Keratinocyte (primary cell): Measurements from ENCODE around the gene ADGRB3. TPM values are rescaled to one million over a fixed set of nuclear protein-coding genes. Genes with fewer than 3 reads are reported as not detected.

Experiments used
- DNase-seq: peaks from one replicate; pipeline ENCODE4 v3.0.0-alpha.2; 2011; ENCODE audit warnings: low read depth, missing footprints, low spot score
- FAIRE-seq: peaks from 2 replicates; lab custom pipeline; 2011; peaks lifted over from hg19 to GRCh38; lab: Jason Lieb, UNC
- H2AFZ ChIP-seq: 2 replicates; pipeline ENCODE4 v1.6.0; 2012; ENCODE audit warnings: low read length, control low read depth, inconsistent platforms; ENCODE audit not compliant: control insufficient read depth
- H3K27ac ChIP-seq: 2 replicates; pipeline ENCODE4 v1.5.1; 2011; ENCODE audit warnings: low read length; ENCODE audit not compliant: control insufficient read depth, insufficient read depth
- H3K27me3 ChIP-seq: 3 replicates; pipeline ENCODE4 v1.6.0; 2011; ENCODE audit warnings: low read length; ENCODE audit not compliant: control insufficient read depth, insufficient read depth; ENCODE audit errors: extremely low read depth
- H3K36me3 ChIP-seq, 2 experiments: 2 replicates in 1 of 2; 3 replicates in 1 of 2; pipeline ENCODE4 v1.5.1; 2011; ENCODE audit warnings: low read length in 2 of 2, mild to moderate bottlenecking in 1 of 2; ENCODE audit not compliant: control insufficient read depth in 2 of 2, insufficient read depth in 2 of 2; ENCODE audit errors: extremely low read depth in 1 of 2
- H3K4me1 ChIP-seq: 3 replicates; pipeline ENCODE4 v1.5.1; 2011; ENCODE audit warnings: low read length; ENCODE audit not compliant: control insufficient read depth, insufficient read depth; ENCODE audit errors: extremely low read depth
- H3K4me2 ChIP-seq: 3 replicates; pipeline ENCODE4 v1.6.0; 2011; ENCODE audit warnings: low read depth, low read length; ENCODE audit not compliant: control insufficient read depth, insufficient read depth; ENCODE audit errors: extremely low read depth
- H3K4me3 ChIP-seq, 3 experiments: fragments of 200-600 bp in 1 of 3; sonication (generic) in 1 of 3; 2 replicates in 2 of 3; 3 replicates in 1 of 3; pipeline ENCODE4 v1.5.1; 2011 to 2016; ENCODE audit warnings: low read length in 3 of 3, mild to moderate bottlenecking in 3 of 3, control low read depth in 2 of 3, inconsistent platforms in 1 of 3, low read depth in 1 of 3, mixed read lengths in 1 of 3, mixed run types in 1 of 3, moderate library complexity in 1 of 3; ENCODE audit not compliant: control insufficient read depth in 2 of 3, insufficient read depth in 2 of 3; ENCODE audit errors: extremely low read depth in 1 of 3
- H3K79me2 ChIP-seq: 2 replicates; pipeline ENCODE4 v1.6.0; 2012; ENCODE audit warnings: low read length; ENCODE audit not compliant: control insufficient read depth, insufficient read depth
- H3K9ac ChIP-seq: 3 replicates; pipeline ENCODE4 v1.6.0; 2011; ENCODE audit warnings: low read length; ENCODE audit not compliant: control insufficient read depth, insufficient read depth; ENCODE audit errors: extremely low read depth
- H3K9me1 ChIP-seq: 3 replicates; pipeline ENCODE4 v1.6.0; 2011; ENCODE audit warnings: low read length; ENCODE audit not compliant: control insufficient read depth, insufficient read depth; ENCODE audit errors: extremely low read depth
- H3K9me3 ChIP-seq: 2 replicates; pipeline ENCODE4 v1.5.1; 2012; ENCODE audit warnings: low read depth, low read length; ENCODE audit not compliant: control insufficient read depth
- H4K20me1 ChIP-seq: 3 replicates; pipeline ENCODE4 v1.6.0; 2011; ENCODE audit warnings: low read length; ENCODE audit not compliant: control insufficient read depth, insufficient read depth; ENCODE audit errors: extremely low read depth
- CTCF ChIP-seq, 3 experiments: IDR thresholded peaks in 1 of 3; conservative IDR thresholded peaks in 1 of 3; optimal IDR thresholded peaks in 1 of 3; 2 replicates in 2 of 3; 3 replicates in 1 of 3; pipeline versions ENCODE3 to v1.5.1; 2011; ENCODE audit warnings: low read length in 3 of 3, mild to moderate bottlenecking in 3 of 3, moderate library complexity in 2 of 3, control low read depth in 1 of 3, inconsistent platforms in 1 of 3; ENCODE audit not compliant: insufficient read depth in 2 of 3; ENCODE audit errors: extremely low read depth in 1 of 3
- EZH2 ChIP-seq: IDR thresholded peaks from one replicate; pipeline ENCODE4 v1.6.1; 2012; ENCODE audit warnings: inconsistent platforms, mild to moderate bottlenecking, low read length, moderate library complexity
- dilution Hi-C: fragments of 300-500 bp; cut with MboI; formaldehyde crosslinking; loops from one replicate; pipeline ENCODE4 v1.7.0; 2020; ENCODE audit warnings: low sequenced_read_pairs; ENCODE audit not compliant: extremely low pct_ligation_motif_present
- polyA plus RNA-seq, 5 experiments: library from polyadenylated mRNA; depleted of rRNA in 3 of 5; stranded (reverse) in 3 of 5; stranded (forward) in 1 of 5; unstranded in 1 of 5; fragments of >200 nt; gene quantifications; 1 replicate in 1 of 5; 2 replicates in 3 of 5; 3 replicates in 1 of 5; pipeline versions ENCODE4 v1.2.1 to v1.2.3, GENCODE V29; 2011 to 2012; ENCODE audit warnings: missing spikeins in 2 of 5, low read depth in 1 of 5, low replicate concordance in 1 of 5

Gene ADGRB3
- polyA plus RNA-seq, 1 donor (not counting 4 experiments of a cell fraction or from before 2014, with no cell fraction given): not detected

- Histone ChIP-seq H3K9ac (no peak overlapping the region), H3K9me1 (no peaks in the 10 kb centered on the region), H3K36me3 (no peaks in the 10 kb centered on the region), H3K4me3 (no peak overlapping the region), H3K4me2 (no peak overlapping the region), H3K4me1 (no peaks in the 10 kb centered on the region), H3K27me3 (no peaks in the 10 kb centered on the region), H4K20me1 (no peaks in the 10 kb centered on the region), H3K79me2 (no peaks in the 10 kb centered on the region), H2AFZ (no peak overlapping the region), H3K9me3 (no peaks in the 10 kb centered on the region), H3K27ac (no peak overlapping the region)
- DNase-seq: no peak
- TF ChIP-seq CTCF (optimal IDR thresholded peaks at IDR 0.05 in 1 of 3, IDR thresholded peaks at IDR 0.05 in 1 of 3, conservative IDR thresholded peaks at IDR 0.05 in 1 of 3; ENCODE audit: extremely low read depth in 1 of 3, insufficient read depth in 2 of 3, low read length in 3 of 3) (no peak), EZH2 (no peak)
- dilution Hi-C loops: no loop called here
- FAIRE-seq: no peak
Measured at GRCh38 chr6:69314001-69314400, 678.9 kb downstream of the ADGRB3 start.

- Histone ChIP-seq H2AFZ (no peak overlapping the region), H3K27ac (no peak overlapping the region), H3K4me3 (no peak overlapping the region), H4K20me1 (no peaks in the 10 kb centered on the region), H3K27me3 (no peaks in the 10 kb centered on the region), H3K9me3 (no peaks in the 10 kb centered on the region), H3K4me2 (no peak overlapping the region), H3K9me1 (no peaks in the 10 kb centered on the region), H3K36me3 (no peaks in the 10 kb centered on the region), H3K4me1 (no peaks in the 10 kb centered on the region), H3K9ac (no peak overlapping the region), H3K79me2 (no peaks in the 10 kb centered on the region)
- no peak for DNase-seq
- TF ChIP-seq CTCF (optimal IDR thresholded peaks at IDR 0.05 in 1 of 3, IDR thresholded peaks at IDR 0.05 in 1 of 3, conservative IDR thresholded peaks at IDR 0.05 in 1 of 3; ENCODE audit: extremely low read depth in 1 of 3, insufficient read depth in 2 of 3, low read length in 3 of 3): no peak
- TF ChIP-seq EZH2: no peak
- no peak for FAIRE-seq
- dilution Hi-C loops: no loop called here
Measured at GRCh38 chr6:69314531-69314930, 679.4 kb downstream of the ADGRB3 start.
